OCI-LY3 (cell line): ENCODE results near the gene SIRPG.

Source experiments
- H2AFZ ChIP-seq: fragments of 200-600, 300-600 bp; shearing (Covaris generic); 2 replicates; pipeline ENCODE4 v1.6.0; 2014; ENCODE audit warnings: antibody characterized with exemption, low read depth, low read length
- H3K27ac ChIP-seq: fragments of 200-600, 300-600 bp; sonication (generic); 2 replicates; pipeline ENCODE4 v1.5.1; 2014; ENCODE audit warnings: mild to moderate bottlenecking, low read length, moderate library complexity, mixed read lengths
- H3K27me3 ChIP-seq: fragments of 200-600, 300-600 bp; sonication (generic); 2 replicates; pipeline ENCODE4 v1.6.1; 2014; ENCODE audit warnings: low read depth, low read length, mixed read lengths
- H3K36me3 ChIP-seq: fragments of 200-600, 300-600 bp; sonication (generic); replicated peaks from 2 replicates; pipeline ENCODE3; 2014; ENCODE audit warnings: low read depth, low read length, mixed read lengths
- H3K4me1 ChIP-seq: fragments of 300-600, 200-600 bp; sonication (generic); 2 replicates; pipeline ENCODE4 v1.6.1; 2014; ENCODE audit warnings: low read length, mixed read lengths
- H3K4me2 ChIP-seq: fragments of 200-600, 300-600 bp; sonication (generic); 2 replicates; pipeline ENCODE4 v1.6.1; 2014; ENCODE audit warnings: low read length, mixed read lengths
- H3K4me3 ChIP-seq: fragments of 300-600, 200-600 bp; sonication (generic); 2 replicates; pipeline ENCODE4 v1.5.1; 2014; ENCODE audit warnings: antibody characterized with exemption, mild to moderate bottlenecking, low read length, moderate library complexity
- H3K79me2 ChIP-seq: fragments of 300-600, 200-600 bp; shearing (Covaris generic); 2 replicates; pipeline ENCODE4 v1.6.1; 2014; ENCODE audit warnings: mild to moderate bottlenecking, low read length, mixed read lengths
- H3K9ac ChIP-seq: fragments of 300-600, 200-600 bp; shearing (Covaris generic); 2 replicates; pipeline ENCODE4 v1.6.0; 2014; ENCODE audit warnings: mild to moderate bottlenecking, low read length, moderate library complexity
- H3K9me3 ChIP-seq: fragments of 200-600, 300-600 bp; shearing (Covaris generic); 2 replicates; pipeline ENCODE4 v1.6.1; 2014; ENCODE audit warnings: low read length, mixed read lengths; ENCODE audit not compliant: insufficient read depth
- H4K20me1 ChIP-seq: fragments of 200-600, 300-600 bp; sonication (generic); 2 replicates; pipeline ENCODE4 v1.6.1; 2016; ENCODE audit warnings: low read length, mixed read lengths; ENCODE audit not compliant: insufficient read depth
- CTCF ChIP-seq: fragments of 200-600, 300-600 bp; sonication (generic); IDR thresholded peaks from 2 replicates; pipeline ENCODE4 v1.5.1; 2014; ENCODE audit warnings: antibody characterized with exemption, low read length, low read depth
- EZH2phosphoT487 ChIP-seq: fragments of 200-600 bp; shearing (Covaris generic); IDR thresholded peaks from 2 replicates; pipeline ENCODE4 v1.6.1; 2018; ENCODE audit warnings: antibody characterized with exemption, mixed run types, low read depth

The SIRPG gene

GRCh38 chr20:1666802-1667201 lies 9.2 kb upstream of the SIRPG start:
- H3K4me2 ChIP-seq, result no peak overlapping the region
- TF ChIP-seq EZH2phosphoT487 (no peak), CTCF (no peak)
- H3K27me3 ChIP-seq, result peaks cover 20% of the 10 kb centered on the region; the same call in 1 of the 2 replicates
- no peak overlapping the region for H3K27ac ChIP-seq
- H3K4me1 ChIP-seq, result no peaks in the 10 kb centered on the region
- H3K9ac ChIP-seq, result no peak overlapping the region
- no peak overlapping the region for H3K4me3 ChIP-seq
- H3K79me2 ChIP-seq, result no peaks in the 10 kb centered on the region
- H3K36me3 ChIP-seq, result no peaks in the 10 kb centered on the region
- H4K20me1 ChIP-seq, result no peaks in the 10 kb centered on the region
- no peak overlapping the region for H2AFZ ChIP-seq
- H3K9me3 ChIP-seq, result no peaks in the 10 kb centered on the region

GRCh38 chr20:1665345-1665744 lies 7.8 kb upstream of the SIRPG start:
- H3K4me2 ChIP-seq, result no peak overlapping the region
- no peaks in the 10 kb centered on the region for H3K9me3 ChIP-seq
- no peak overlapping the region for H3K9ac ChIP-seq

GRCh38 chr20:1664911-1665310 lies 7.3 kb upstream of the SIRPG start:
- Histone ChIP-seq H3K4me3 (no peak overlapping the region), H3K36me3 (no peaks in the 10 kb centered on the region), H2AFZ (no peak overlapping the region), H3K27me3 (peaks cover 23% of the 10 kb centered on the region), H4K20me1 (no peaks in the 10 kb centered on the region), H3K79me2 (no peaks in the 10 kb centered on the region), H3K4me1 (no peaks in the 10 kb centered on the region), H3K9ac (no peak overlapping the region), H3K9me3 (no peaks in the 10 kb centered on the region), H3K27ac (no peak overlapping the region), H3K4me2 (no peak overlapping the region)
- no peak for TF ChIP-seq CTCF
- no peak for TF ChIP-seq EZH2phosphoT487

More at GRCh38 chr20:1665345-1665744, 7.8 kb upstream of the SIRPG start:
- no peak overlapping the region for H3K27ac ChIP-seq
- peaks cover 23% of the 10 kb centered on the region for H3K27me3 ChIP-seq
- H3K36me3 ChIP-seq, result no peaks in the 10 kb centered on the region
- no peaks in the 10 kb centered on the region for H4K20me1 ChIP-seq
- no peaks in the 10 kb centered on the region for H3K4me1 ChIP-seq
- H3K4me3 ChIP-seq, result no peak overlapping the region
- no peaks in the 10 kb centered on the region for H3K79me2 ChIP-seq
- no peak overlapping the region for H2AFZ ChIP-seq
- TF ChIP-seq CTCF, result no peak
- no peak for TF ChIP-seq EZH2phosphoT487

- Histone ChIP-seq H3K4me2 (no peak overlapping the region), H3K27ac (no peak overlapping the region), H3K79me2 (no peaks in the 10 kb centered on the region), H3K9me3 (no peaks in the 10 kb centered on the region), H3K27me3 (peaks cover 26% of the 10 kb centered on the region), H2AFZ (no peak overlapping the region), H3K4me3 (no peak overlapping the region), H3K9ac (no peak overlapping the region), H3K4me1 (no peaks in the 10 kb centered on the region), H3K36me3 (no peaks in the 10 kb centered on the region), H4K20me1 (no peaks in the 10 kb centered on the region)
- no peak for TF ChIP-seq CTCF
- TF ChIP-seq EZH2phosphoT487, result no peak
Observed at GRCh38 chr20:1663917-1664316, 6.3 kb upstream of the SIRPG start.
